PC-9 (cell line): ENCODE data around the gene DZIP3. TPM values are rescaled to one million over a fixed set of nuclear protein-coding genes. Genes with fewer than 3 reads are reported as not detected.

Experiments used
- BruUV-seq: library from RNA; stranded (reverse); fragments of 400-500 nt; replicated peaks from 2 replicates; lab custom pipeline; 2021; lab: Mats Ljungman, UMichigan
- CTCF ChIA-PET: fragments of 300-600 bp; sonication (Branson Sonifier 250); formaldehyde crosslinking; loops from one replicate; lab custom pipeline; 2022; ENCODE audit warnings: antibody characterized with exemption; lab: Charles Lee
- POLR2A ChIA-PET: fragments of 300-600 bp; sonication (Branson Sonifier 250); formaldehyde crosslinking; loops from one replicate; lab custom pipeline; 2022; ENCODE audit warnings: antibody characterized with exemption; ENCODE audit not compliant: unreplicated experiment; lab: Charles Lee
- DNase-seq, 2 experiments: peaks; one replicate each; pipeline versions ENCODE4 v3.0.0 to v3.0.0-alpha.2; 2015 to 2022; ENCODE audit warnings: mixed read lengths in 1 of 2
- H2AFZ ChIP-seq: fragments of 200-600 bp; sonication (generic); 2 replicates; pipeline ENCODE4 v1.8.1; 2017; ENCODE audit warnings: antibody characterized with exemption
- H3F3A ChIP-seq: fragments of 200-600 bp; sonication (generic); 2 replicates; pipeline ENCODE4 v1.8.1; 2017; ENCODE audit warnings: antibody characterized with exemption, mild to moderate bottlenecking, low read depth; ENCODE audit not compliant: insufficient read depth
- H3K27ac ChIP-seq: fragments of 200-600 bp; sonication (generic); 2 replicates; pipeline ENCODE4 v1.6.1; 2016; ENCODE audit warnings: mixed run types
- H3K27me3 ChIP-seq: fragments of 200-600 bp; sonication (generic); 2 replicates; pipeline ENCODE4 v1.6.1; 2016; ENCODE audit warnings: low read depth, mixed run types; ENCODE audit not compliant: insufficient read depth
- H3K36me3 ChIP-seq: fragments of 200-600 bp; sonication (generic); 2 replicates; pipeline ENCODE4 v1.6.1; 2016; ENCODE audit warnings: low read depth, mixed run types
- H3K4me1 ChIP-seq: fragments of 200-600 bp; sonication (generic); replicated peaks from 2 replicates; pipeline ENCODE4 v1.6.1; 2016; ENCODE audit warnings: mixed run types; ENCODE audit not compliant: insufficient read depth
- H3K4me2 ChIP-seq: fragments of 200-600 bp; sonication (generic); 2 replicates; pipeline ENCODE4 v1.6.1; 2017; ENCODE audit warnings: mixed run types
- H3K4me3 ChIP-seq: fragments of 200-600 bp; sonication (generic); 2 replicates; pipeline ENCODE4 v1.6.1; 2016; ENCODE audit warnings: mixed run types
- H3K79me2 ChIP-seq: fragments of 200-600 bp; sonication (generic); 2 replicates; pipeline ENCODE4 v1.6.1; 2017; ENCODE audit warnings: low read depth, mixed run types
- H3K9me2 ChIP-seq: fragments of 200-600 bp; sonication (generic); 2 replicates; pipeline ENCODE4 v1.8.1; 2017; ENCODE audit warnings: mild to moderate bottlenecking; ENCODE audit not compliant: insufficient read depth
- H3K9me3 ChIP-seq: fragments of 200-600 bp; sonication (generic); 2 replicates; pipeline ENCODE4 v1.8.1; 2016; ENCODE audit warnings: low read depth; ENCODE audit not compliant: insufficient read depth
- H4K20me1 ChIP-seq: fragments of 200-600 bp; sonication (generic); 2 replicates; pipeline ENCODE4 v1.8.1; 2017; ENCODE audit not compliant: insufficient read depth
- EZH2 ChIP-seq: fragments of 200-600 bp; sonication (generic); IDR thresholded peaks from 2 replicates; pipeline ENCODE4 v1.8.0; 2017; ENCODE audit warnings: antibody characterized with exemption, low read depth
- intact Hi-C: fragments of 100-400 bp; cut with micrococcal nuclease; formaldehyde crosslinking; loops from one replicate; pipeline ENCODE4 v1.10.0; 2022; ENCODE audit not compliant: unreplicated experiment
- total RNA-seq: library from RNA; stranded (reverse); gene quantifications from 2 replicates; pipeline ENCODE4 v1.2.3, GENCODE V29; 2021
- TF ChIP-seq, protein P1 (sequence below): fragments of 200-600 bp; sonication (generic); conservative IDR thresholded peaks from 2 replicates; pipeline ENCODE4 v1.6.1; 2017; ENCODE audit warnings: mixed run types, antibody characterized with exemption, mild to moderate bottlenecking, moderate library complexity

Gene DZIP3
- total RNA-seq, 1 experiment from 2014 or later, result 14.5 TPM

- no peaks in the 10 kb centered on the region for H4K20me1 ChIP-seq
- no peaks in the 10 kb centered on the region for H3K9me2 ChIP-seq
- BruUV-seq, result no TSS peak
- H3K27ac ChIP-seq, result no peak overlapping the region
- no peaks in the 10 kb centered on the region for H3K79me2 ChIP-seq
- H3K36me3 ChIP-seq, result no peaks in the 10 kb centered on the region
- H3K27me3 ChIP-seq, result no peaks in the 10 kb centered on the region
- H3K4me1 ChIP-seq, result no peaks in the 10 kb centered on the region
- no peak overlapping the region for H2AFZ ChIP-seq
- CTCF ChIA-PET, result no interaction called here
- no peak overlapping the region for H3K4me3 ChIP-seq
- H3K4me2 ChIP-seq, result no peak overlapping the region
- DNase-seq, result no peak
- no peaks in the 10 kb centered on the region for H3F3A ChIP-seq
- intact Hi-C loops, result no loop called here
- POLR2A ChIA-PET, result no interaction called here
- TF ChIP-seq EZH2, result no peak
- TF ChIP-seq, protein P1, sequence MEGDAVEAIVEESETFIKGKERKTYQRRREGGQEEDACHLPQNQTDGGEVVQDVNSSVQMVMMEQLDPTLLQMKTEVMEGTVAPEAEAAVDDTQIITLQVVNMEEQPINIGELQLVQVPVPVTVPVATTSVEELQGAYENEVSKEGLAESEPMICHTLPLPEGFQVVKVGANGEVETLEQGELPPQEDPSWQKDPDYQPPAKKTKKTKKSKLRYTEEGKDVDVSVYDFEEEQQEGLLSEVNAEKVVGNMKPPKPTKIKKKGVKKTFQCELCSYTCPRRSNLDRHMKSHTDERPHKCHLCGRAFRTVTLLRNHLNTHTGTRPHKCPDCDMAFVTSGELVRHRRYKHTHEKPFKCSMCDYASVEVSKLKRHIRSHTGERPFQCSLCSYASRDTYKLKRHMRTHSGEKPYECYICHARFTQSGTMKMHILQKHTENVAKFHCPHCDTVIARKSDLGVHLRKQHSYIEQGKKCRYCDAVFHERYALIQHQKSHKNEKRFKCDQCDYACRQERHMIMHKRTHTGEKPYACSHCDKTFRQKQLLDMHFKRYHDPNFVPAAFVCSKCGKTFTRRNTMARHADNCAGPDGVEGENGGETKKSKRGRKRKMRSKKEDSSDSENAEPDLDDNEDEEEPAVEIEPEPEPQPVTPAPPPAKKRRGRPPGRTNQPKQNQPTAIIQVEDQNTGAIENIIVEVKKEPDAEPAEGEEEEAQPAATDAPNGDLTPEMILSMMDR, result no peak
- no peaks in the 10 kb centered on the region for H3K9me3 ChIP-seq
Measured at GRCh38 chr3:108722724-108723123, 133.2 kb downstream of the DZIP3 start.

DNA sequence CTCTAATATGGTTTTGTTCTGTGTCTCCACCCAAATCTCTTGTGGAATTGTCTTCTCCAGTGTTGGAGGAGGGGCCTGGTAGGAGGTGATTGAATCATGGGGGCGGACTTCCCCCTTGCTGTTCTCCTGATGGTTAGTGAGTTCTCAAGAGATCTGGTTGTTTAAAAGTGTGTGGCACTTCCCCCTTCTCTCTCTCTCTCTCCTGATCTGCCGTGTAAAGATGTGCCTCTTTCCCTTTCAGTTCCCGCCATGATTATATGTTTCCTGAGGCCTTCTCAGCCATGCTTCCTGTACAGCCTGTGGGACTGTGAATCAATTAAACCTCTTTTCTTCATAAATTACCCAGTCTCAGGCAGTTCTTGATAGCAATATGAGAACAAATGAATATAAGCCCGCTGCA, 134.6 kb downstream of the DZIP3 start:
- no peak overlapping the region for H3K4me3 ChIP-seq
- no peaks in the 10 kb centered on the region for H3K27me3 ChIP-seq
- H3K36me3 ChIP-seq, result no peaks in the 10 kb centered on the region
- no peak overlapping the region for H2AFZ ChIP-seq
- intact Hi-C loops, result no loop called here
- H3F3A ChIP-seq, result no peaks in the 10 kb centered on the region
- TF ChIP-seq, protein P1, result no peak
- TF ChIP-seq EZH2, result no peak
- no peaks in the 10 kb centered on the region for H3K9me2 ChIP-seq
- H3K27ac ChIP-seq, result no peak overlapping the region
- H3K4me2 ChIP-seq, result no peak overlapping the region
- no peaks in the 10 kb centered on the region for H3K79me2 ChIP-seq
- BruUV-seq, result no TSS peak
- no peak for DNase-seq
- no peaks in the 10 kb centered on the region for H4K20me1 ChIP-seq
- H3K9me3 ChIP-seq, result no peaks in the 10 kb centered on the region
- H3K4me1 ChIP-seq, result no peaks in the 10 kb centered on the region
- ChIA-PET POLR2A (no interaction called here), CTCF (no interaction called here)

DNA sequence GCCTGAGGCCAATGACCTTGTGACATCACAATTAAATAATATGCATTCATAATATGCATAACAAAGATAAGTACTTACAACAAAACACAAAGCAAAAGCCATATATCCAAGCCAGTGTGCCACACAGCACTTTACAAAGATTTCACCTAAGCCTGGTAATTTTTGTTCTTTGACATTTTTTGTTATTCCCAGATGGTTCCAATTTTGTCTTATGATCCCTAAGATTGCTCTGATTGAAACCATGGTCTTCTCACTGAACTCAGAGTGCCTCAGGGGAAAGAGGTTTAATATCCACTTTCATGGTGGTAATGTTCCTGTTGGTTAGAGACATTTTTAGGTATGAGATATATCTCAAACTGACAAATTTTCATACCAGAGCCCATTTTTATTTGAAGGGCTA, 138.6 kb downstream of the DZIP3 start:
- H3K9me2 ChIP-seq, result no peaks in the 10 kb centered on the region
- DNase-seq, result no peak
- H3K27ac ChIP-seq, result no peak overlapping the region
- intact Hi-C loops, result no loop called here
- no peaks in the 10 kb centered on the region for H4K20me1 ChIP-seq
- BruUV-seq, result no TSS peak
- H3K36me3 ChIP-seq, result no peaks in the 10 kb centered on the region
- TF ChIP-seq, protein P1, result no peak
- TF ChIP-seq EZH2, result no peak
- POLR2A ChIA-PET, result no interaction called here
- H3K4me3 ChIP-seq, result no peak overlapping the region
- peaks cover 15% of the 10 kb centered on the region for H3K27me3 ChIP-seq
- CTCF ChIA-PET, result interaction anchor here (0.6 kb wide), 1 partner anchor 1319 kb away, joined by 3 read pairs; no protein-coding TSS in a partner anchor
- H3K4me2 ChIP-seq, result no peak overlapping the region
- no peak overlapping the region for H2AFZ ChIP-seq
- H3F3A ChIP-seq, result no peaks in the 10 kb centered on the region
- no peaks in the 10 kb centered on the region for H3K9me3 ChIP-seq
- no peaks in the 10 kb centered on the region for H3K79me2 ChIP-seq
- no peaks in the 10 kb centered on the region for H3K4me1 ChIP-seq
